Esophagus muscularis mucosa (tissue), 4 donors: Measurements from ENCODE around the gene RNF157. TPM values are rescaled to one million over a fixed set of nuclear protein-coding genes. Genes with fewer than 3 reads are reported as not detected.

ENCODE experiments used
- DNase-seq: peaks from one replicate; pipeline ENCODE4 v3.0.0-alpha.2; 2017; ENCODE audit errors: extremely low spot score
- H3K27ac ChIP-seq, 4 donors: fragments of 200-600 bp; sonication (generic); replicated peaks in 1 of 4; 1 replicate in 3 of 4; 2 replicates in 1 of 4; pipeline ENCODE4 v1.5.1; 2016 to 2019; ENCODE audit warnings: mild to moderate bottlenecking in 1 of 4
- H3K27me3 ChIP-seq, 4 donors: fragments of 200-600 bp; sonication (generic); one replicate each; pipeline versions ENCODE4 v1.5.1 to v1.6.0; 2016 to 2019
- H3K36me3 ChIP-seq, 4 donors: fragments of 200-600 bp; sonication (generic); one replicate each; pipeline ENCODE4 v1.5.1; 2016 to 2019
- H3K4me1 ChIP-seq, 4 donors: fragments of 200-600 bp; sonication (generic); one replicate each; pipeline ENCODE4 v1.5.1; 2016 to 2019
- H3K4me3 ChIP-seq, 4 donors: fragments of 200-600 bp; sonication (generic); 1 replicate in 2 of 4; 2 replicates in 2 of 4; pipeline ENCODE4 v1.5.1; 2016 to 2019; ENCODE audit warnings: mild to moderate bottlenecking in 4 of 4, moderate library complexity in 1 of 4
- H3K9me3 ChIP-seq, 4 donors: fragments of 200-600 bp; sonication (generic); 1 replicate in 3 of 4; 2 replicates in 1 of 4; pipeline ENCODE4 v1.5.1; 2016 to 2019
- CTCF ChIP-seq, 3 experiments: fragments of 200-600 bp in 2 of 3; fragments of 450-650 bp in 1 of 3; sonication (generic) in 2 of 3; IDR thresholded peaks; one replicate each; pipeline ENCODE4 v1.5.1; 2017 to 2019; ENCODE audit warnings: antibody characterized with exemption in 3 of 3, mild to moderate bottlenecking in 2 of 3, moderate library complexity in 1 of 3
- EP300 ChIP-seq: sonication (generic); formaldehyde crosslinking; IDR thresholded peaks from one replicate; pipeline ENCODE4 v1.6.1; 2017; ENCODE audit warnings: antibody characterized with exemption
- POLR2A ChIP-seq: fragments of 450-650 bp; IDR thresholded peaks from one replicate; pipeline ENCODE4 v1.6.1; 2017; ENCODE audit warnings: antibody characterized with exemption, moderate library complexity, mild to moderate bottlenecking, low read depth
- POLR2AphosphoS5 ChIP-seq, 2 donors: sonication (generic); formaldehyde crosslinking; IDR thresholded peaks; one replicate each; pipeline ENCODE4 v1.6.1; 2017; ENCODE audit warnings: antibody characterized with exemption in 2 of 2
- WGBS: methylation state at CpG from one replicate; pipeline ENCODE4 v1.1.5; 2018; 5-methylcytosine and 5-hydroxymethylcytosine counted together
- intact Hi-C: fragments of 100-400 bp; cut with DNase I; formaldehyde crosslinking; loops from one replicate; pipeline ENCODE4 v1.15.1; 2023
- total RNA-seq, 4 donors: library from RNA; depleted of rRNA; stranded (reverse); fragments of >200 nt; gene quantifications; one replicate each; pipeline versions ENCODE4 v1.1.0 to v1.2.1, GENCODE V29; 2016

RNF157 gene
- total RNA-seq, 4 donors from 2014 or later = 2.1 to 8.1 (median 4.8) TPM

- Histone ChIP-seq H3K36me3 (peaks cover 0 to 3% (median 0%) of the 10 kb centered on the region in 4 donors), H3K4me1 (peaks cover 10 to 34% (median 21%) of the 10 kb centered on the region in 4 donors), H3K27me3 (no peaks in the 10 kb centered on the region), H3K9me3 (no peaks in the 10 kb centered on the region), H3K27ac (no peak overlapping the region), H3K4me3 (no peak overlapping the region)
- intact Hi-C loops = no loop called here
- TF ChIP-seq POLR2AphosphoS5 (IDR thresholded peaks at IDR 0.05) (no peak), POLR2A (no peak), EP300 (no peak), CTCF (IDR thresholded peaks at IDR 0.05) (no peak)
- no peak for DNase-seq
- WGBS = 91% methylated on average over 9 of the region's 10 CpGs
These were observed 91.1 kb downstream of the RNF157 start for GRCh38 chr17:76149214-76149613.

GRCh38 chr17:76148015-76148326 lies 92.3 kb downstream of the RNF157 start:
- 100% methylated on average over 1 of the region's 1 CpG for WGBS
- DNase-seq = no peak

GRCh38 chr17:76147211-76148014 lies 92.9 kb downstream of the RNF157 start:
- WGBS = 83% methylated on average over 11 of the region's 13 CpGs

More at GRCh38 chr17:76148015-76148326, 92.3 kb downstream of the RNF157 start:
- H3K36me3 ChIP-seq = peaks cover 0 to 3% (median 0%) of the 10 kb centered on the region in 4 donors
- H3K27ac ChIP-seq = no peak overlapping the region
- TF ChIP-seq CTCF (IDR thresholded peaks at IDR 0.05) = peak in 1 of 3 experiments; percentile 2
- TF ChIP-seq POLR2A = no peak
- TF ChIP-seq POLR2AphosphoS5 (IDR thresholded peaks at IDR 0.05) = no peak
- no peak for TF ChIP-seq EP300
- intact Hi-C loops = no loop called here
- H3K4me1 ChIP-seq = peaks cover 10 to 23% (median 21%) of the 10 kb centered on the region in 4 donors
- H3K4me3 ChIP-seq = no peak overlapping the region
- no peaks in the 10 kb centered on the region for H3K27me3 ChIP-seq
- no peaks in the 10 kb centered on the region for H3K9me3 ChIP-seq

GRCh38 chr17:76146053-76146851 lies 94.0 kb downstream of the RNF157 start:
- 88% methylated on average over 9 of the region's 22 CpGs for WGBS
- Histone ChIP-seq H3K36me3 (no peaks in the 10 kb centered on the region), H3K4me1 (peaks cover 17 to 32% (median 25%) of the 10 kb centered on the region in 4 donors), H3K4me3 (no peak overlapping the region), H3K27me3 (no peaks in the 10 kb centered on the region), H3K27ac (no peak overlapping the region), H3K9me3 (no peaks in the 10 kb centered on the region)
- no peak for DNase-seq
- no peak for TF ChIP-seq EP300
- no peak for TF ChIP-seq CTCF (IDR thresholded peaks at IDR 0.05)
- TF ChIP-seq POLR2A = no peak
- intact Hi-C loops = no loop called here

More at GRCh38 chr17:76147211-76148014, 92.9 kb downstream of the RNF157 start:
- Histone ChIP-seq H3K4me3 (no peak overlapping the region), H3K4me1 (peaks cover 10 to 23% (median 21%) of the 10 kb centered on the region in 4 donors), H3K9me3 (no peaks in the 10 kb centered on the region), H3K27ac (no peak overlapping the region), H3K36me3 (peaks cover 0 to 3% (median 0%) of the 10 kb centered on the region in 4 donors), H3K27me3 (no peaks in the 10 kb centered on the region)
- DNase-seq = no peak
- intact Hi-C loops = no loop called here
- TF ChIP-seq POLR2A = no peak
- TF ChIP-seq CTCF (IDR thresholded peaks at IDR 0.05) = peak; percentile 48 to 66 (median 48)
